GM18505 (cell line): ENCODE results near the gene NPHP4.

Experiments used
- ATAC-seq: cut with Tn5 transposase; IDR thresholded peaks from one replicate; pipeline ENCODE4 v1.9.1; 2021; ENCODE audit not compliant: unreplicated experiment
- POLR2A ChIP-seq: IDR thresholded peaks from 4 replicates; pipeline ENCODE4 v1.6.1; 2011; ENCODE audit warnings: borderline replicate concordance; ENCODE audit not compliant: insufficient read depth, insufficient read length; ENCODE audit errors: extremely low read depth

Gene NPHP4

DNA sequence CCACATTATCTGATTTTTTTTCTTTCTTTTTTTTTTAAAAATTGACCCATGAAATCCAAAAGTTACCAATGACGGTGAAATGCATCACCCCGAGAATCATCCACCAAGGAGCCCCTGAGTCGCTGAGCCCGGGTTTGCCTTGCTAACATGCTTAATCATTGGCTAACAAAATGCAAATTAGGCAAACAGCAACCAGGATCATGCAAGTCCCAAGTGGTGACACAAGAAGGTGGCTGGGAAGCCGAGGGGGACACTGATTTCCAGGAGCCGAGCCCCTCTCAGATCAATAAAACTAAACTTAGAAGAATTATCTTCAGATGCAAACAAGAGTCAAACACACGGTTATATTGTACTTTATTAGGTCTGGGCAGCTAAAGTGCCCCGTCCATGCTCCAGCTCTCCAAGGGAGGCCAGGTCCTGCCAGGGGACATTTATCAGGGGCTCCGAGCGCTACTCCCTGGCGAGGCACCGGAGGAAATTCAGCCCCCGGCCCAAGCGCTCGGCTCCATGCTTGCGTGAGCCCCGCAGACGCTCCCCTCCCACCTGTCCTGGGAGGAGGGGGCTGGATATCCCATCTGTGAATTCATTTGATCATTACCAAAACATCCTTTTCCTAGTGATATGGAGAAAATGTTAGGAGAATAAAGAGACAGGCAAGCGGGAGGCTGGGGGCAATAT lies 154.1 kb downstream of the NPHP4 start:
- no peak for ATAC-seq
- no peak for TF ChIP-seq POLR2A

GRCh38 chr1:5836776-5837440 lies 155.3 kb downstream of the NPHP4 start:
- no peak for TF ChIP-seq POLR2A
- ATAC-seq, result no peak

DNA sequence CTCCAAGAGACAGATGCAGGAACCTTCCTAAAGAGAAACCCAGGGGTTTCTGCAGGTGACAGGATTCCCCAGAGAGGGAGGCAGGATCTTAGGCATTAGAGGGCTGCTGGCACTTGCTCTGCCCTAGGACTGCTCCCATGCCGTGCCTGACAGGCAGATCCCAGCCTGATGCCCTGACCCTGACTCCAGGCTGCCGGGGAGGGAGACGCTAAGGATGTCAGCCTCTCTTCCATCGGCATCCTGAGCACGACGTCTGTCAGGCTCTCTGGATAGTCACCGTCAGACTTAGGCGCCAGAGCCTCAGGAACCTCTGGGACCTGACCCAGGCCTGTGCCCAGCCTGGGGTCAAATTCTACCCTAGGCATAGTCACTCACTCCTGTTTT lies 157.1 kb downstream of the NPHP4 start:
- TF ChIP-seq POLR2A, result no peak
- ATAC-seq, result no peak

- ATAC-seq, result no peak
- TF ChIP-seq POLR2A, result no peak
Measured at GRCh38 chr1:5834477-5835178, 157.6 kb downstream of the NPHP4 start.

GRCh38 chr1:5833911-5834310 lies 158.3 kb downstream of the NPHP4 start:
- no peak for TF ChIP-seq POLR2A

GRCh38 chr1:5832916-5833895 lies 159.0 kb downstream of the NPHP4 start:
- TF ChIP-seq POLR2A, result no peak
- no peak for ATAC-seq

More at GRCh38 chr1:5833911-5834310, 158.3 kb downstream of the NPHP4 start:
- no peak for ATAC-seq

DNA sequence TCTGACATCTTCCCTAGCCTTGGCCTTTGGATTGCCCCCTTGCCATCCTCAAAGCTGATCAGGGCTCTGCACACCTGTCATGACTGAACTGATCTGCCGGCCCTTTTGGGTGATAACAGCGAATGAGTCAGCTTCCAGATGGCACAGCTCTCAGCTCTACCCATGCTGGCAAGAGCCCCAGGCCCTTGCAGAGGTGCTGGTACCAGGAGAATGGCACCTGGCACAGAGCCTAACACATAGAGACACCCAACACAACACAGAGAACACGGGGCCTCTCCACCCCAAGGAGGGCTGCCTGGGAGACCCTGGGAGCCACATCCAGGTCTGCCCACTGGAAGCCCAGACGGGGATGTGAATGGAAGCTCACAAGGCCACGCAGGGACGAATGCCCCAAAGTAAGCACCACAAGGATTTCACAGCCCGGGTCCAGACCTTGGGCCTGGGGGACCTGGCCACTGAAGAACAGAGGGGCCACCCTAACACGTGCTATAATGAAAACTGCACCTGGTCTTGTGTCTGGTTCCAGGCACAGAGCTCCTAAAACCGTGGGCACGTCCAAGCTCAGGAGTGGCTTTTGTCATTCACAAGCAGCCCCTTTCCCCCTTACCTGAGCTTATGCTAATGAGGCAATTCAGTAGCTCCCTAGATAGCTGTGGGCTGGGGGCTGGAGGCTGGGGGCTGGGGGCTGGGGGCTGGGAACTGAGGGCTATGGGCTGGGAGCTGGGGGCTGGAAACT lies 160.5 kb downstream of the NPHP4 start:
- no peak for TF ChIP-seq POLR2A
- ATAC-seq, result no peak

DNA sequence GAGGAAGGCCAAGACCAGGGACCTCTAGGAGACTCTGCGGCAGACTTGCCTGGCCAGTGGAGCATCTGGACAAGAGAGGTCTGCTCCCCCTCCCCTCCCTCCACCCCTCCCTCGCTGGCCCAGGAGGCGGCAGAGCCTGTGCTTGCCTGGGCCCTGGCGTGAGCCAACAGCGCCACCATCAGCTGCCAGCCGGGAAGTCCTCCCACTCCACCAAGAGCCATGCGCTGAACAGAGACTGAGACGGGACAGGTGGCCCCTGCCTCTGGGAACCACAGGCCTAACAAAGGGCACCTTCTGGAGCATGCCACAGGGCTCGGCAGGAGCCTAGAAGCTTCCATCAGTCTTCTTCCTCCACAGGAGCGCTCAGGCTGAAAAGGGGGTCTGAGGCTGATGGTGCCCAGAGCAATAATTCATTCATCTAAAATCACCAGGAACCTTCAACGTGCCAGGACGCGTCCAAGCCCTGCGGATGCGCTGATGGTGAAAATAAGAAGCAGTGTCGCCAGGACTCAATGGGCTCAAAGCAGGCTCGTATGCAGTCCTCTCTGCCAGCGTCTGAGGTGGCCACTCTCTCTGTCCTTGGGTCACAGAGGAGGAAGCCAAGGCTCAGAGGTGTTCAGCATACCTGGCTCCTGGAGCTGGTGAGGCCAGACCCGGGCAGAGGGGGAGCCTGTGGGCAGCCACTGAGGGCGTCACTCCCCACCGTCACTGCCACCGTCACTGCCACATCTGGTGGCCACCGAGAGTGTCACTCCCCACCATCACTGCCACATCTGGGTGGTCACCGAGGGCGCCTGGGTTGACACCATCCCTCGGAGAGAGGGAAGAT lies 161.2 kb downstream of the NPHP4 start:
- no peak for ATAC-seq
- TF ChIP-seq POLR2A, result no peak

GRCh38 chr1:5829414-5829813 lies 162.8 kb downstream of the NPHP4 start:
- no peak for TF ChIP-seq POLR2A
- ATAC-seq, result no peak

- ATAC-seq, result no peak
- no peak for TF ChIP-seq POLR2A
Measured at GRCh38 chr1:5828308-5828935, 163.8 kb downstream of the NPHP4 start.

DNA sequence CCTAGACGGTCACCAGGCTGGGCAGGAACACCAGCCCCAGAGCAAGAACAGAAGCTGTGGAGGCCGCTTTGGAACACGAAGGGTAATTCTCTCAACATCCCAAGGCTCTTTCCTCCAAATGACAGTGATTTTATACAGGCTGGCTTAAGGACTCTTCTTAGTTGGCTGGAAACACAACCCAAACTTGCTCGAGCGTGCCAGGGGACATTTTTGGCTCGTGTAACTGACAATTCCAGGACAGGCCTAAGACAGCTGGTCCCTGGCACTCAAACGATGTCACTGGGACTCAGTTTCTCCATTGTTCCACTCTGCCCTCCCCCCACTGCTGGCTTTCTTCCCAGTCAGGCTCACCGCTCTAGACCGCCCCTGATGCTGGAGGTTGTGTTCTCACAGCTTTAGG lies 164.7 kb downstream of the NPHP4 start:
- no peak for TF ChIP-seq POLR2A
- no peak for ATAC-seq
